PC-3 (cell line): ENCODE results near the gene PRDM15. TPM values are rescaled to one million over a fixed set of nuclear protein-coding genes. Genes with fewer than 3 reads are reported as not detected.
A peak's percentile ranks its signal among the peaks of the same experiment; 100 is the strongest.

Experiments
- ATAC-seq: fragments of 200-7000 bp; cut with Tn5 transposase; 2 replicates; pipeline ENCODE4 v1.9.1; 2020; ENCODE audit warnings: mild to moderate bottlenecking, moderate library complexity
- BruUV-seq: library from RNA; stranded (reverse); fragments of 400-500 nt; replicated peaks from 2 replicates; lab custom pipeline; 2021; lab: Mats Ljungman, UMichigan
- CTCF ChIA-PET: fragments of 300-600 bp; sonication (Branson Sonifier 250); formaldehyde crosslinking; loops from one replicate; lab custom pipeline; 2022; ENCODE audit warnings: antibody characterized with exemption; lab: Charles Lee
- POLR2A ChIA-PET: fragments of 300-600 bp; sonication (Branson Sonifier 250); formaldehyde crosslinking; loops from one replicate; lab custom pipeline; 2022; ENCODE audit warnings: antibody characterized with exemption; ENCODE audit not compliant: unreplicated experiment; lab: Charles Lee
- DNase-seq: peaks from one replicate; pipeline ENCODE4 v3.0.0-alpha.2; 2015
- H2AFZ ChIP-seq: fragments of 300-600 bp; sonication (generic); 2 replicates; pipeline ENCODE4 v1.6.0; 2016; ENCODE audit warnings: antibody characterized with exemption, low read length
- H3F3A ChIP-seq: fragments of 300-600 bp; sonication (generic); one replicate; pipeline ENCODE4 v1.6.0; 2017; ENCODE audit warnings: antibody characterized with exemption, low read length, control low read depth, mild to moderate bottlenecking; ENCODE audit not compliant: unreplicated experiment
- H3K27ac ChIP-seq: fragments of 300-600 bp; sonication (generic); 2 replicates; pipeline ENCODE4 v1.5.1; 2016; ENCODE audit warnings: mild to moderate bottlenecking, low read length
- H3K27me3 ChIP-seq: fragments of 300-600 bp; sonication (generic); 2 replicates; pipeline ENCODE4 v1.6.1; 2016; ENCODE audit warnings: low read length, mixed read lengths
- H3K36me3 ChIP-seq: fragments of 300-600 bp; sonication (generic); 2 replicates; pipeline ENCODE4 v1.6.1; 2016; ENCODE audit warnings: low read depth, mixed run types, low read length, mixed read lengths
- H3K4me1 ChIP-seq: fragments of 300-600 bp; sonication (generic); 2 replicates; pipeline ENCODE4 v1.5.1; 2016; ENCODE audit warnings: low read length; ENCODE audit not compliant: insufficient read depth
- H3K4me2 ChIP-seq: fragments of 300-600 bp; sonication (generic); 2 replicates; pipeline ENCODE4 v1.6.0; 2016; ENCODE audit warnings: low read length
- H3K4me3 ChIP-seq: fragments of 300-600 bp; sonication (generic); 2 replicates; pipeline ENCODE4 v1.5.1; 2016; ENCODE audit warnings: mild to moderate bottlenecking, low read length, mixed read lengths
- H3K79me2 ChIP-seq: fragments of 300-600 bp; sonication (generic); 2 replicates; pipeline ENCODE4 v1.6.1; 2017; ENCODE audit warnings: low read length, mixed read lengths
- H3K9ac ChIP-seq: fragments of 300-600 bp; sonication (generic); 2 replicates; pipeline ENCODE4 v1.6.0; 2016; ENCODE audit warnings: mild to moderate bottlenecking, low read length
- H3K9me2 ChIP-seq: fragments of 300-600 bp; sonication (generic); replicated peaks from 2 replicates; pipeline ENCODE4 v1.6.1; 2016; ENCODE audit warnings: mixed run types, low read length, mixed read lengths
- H3K9me3 ChIP-seq: fragments of 300-600 bp; sonication (generic); 2 replicates; pipeline ENCODE4 v1.6.1; 2016; ENCODE audit warnings: low read length, mixed read lengths
- H4K20me1 ChIP-seq: fragments of 300-600 bp; sonication (generic); 2 replicates; pipeline ENCODE4 v1.6.1; 2016; ENCODE audit warnings: low read length, mixed read lengths
- EZH2 ChIP-seq: fragments of 300-600 bp; sonication (generic); IDR thresholded peaks from one replicate; pipeline ENCODE4 v1.6.1; 2017; ENCODE audit warnings: antibody characterized with exemption, mild to moderate bottlenecking, low read length; ENCODE audit not compliant: unreplicated experiment
- EZH2phosphoT487 ChIP-seq: fragments of 300-600 bp; sonication (generic); IDR thresholded peaks from 2 replicates; pipeline ENCODE4 v1.6.1; 2018; ENCODE audit warnings: mild to moderate bottlenecking, antibody characterized with exemption, low read length, borderline replicate concordance
- intact Hi-C: fragments of 100-400 bp; cut with micrococcal nuclease; formaldehyde crosslinking; loops from 2 replicates; pipeline ENCODE4 v1.9.0; 2023
- total RNA-seq: library from RNA; depleted of rRNA; stranded (reverse); fragments of >200 nt; gene quantifications from 2 replicates; pipeline ENCODE4 v1.2.3, GENCODE V29; 2014
- TF ChIP-seq, protein P1 (sequence below): fragments of 300-600 bp; sonication (generic); conservative IDR thresholded peaks from 2 replicates; pipeline ENCODE4 v1.5.1; 2017; ENCODE audit warnings: antibody characterized with exemption, low read depth, mild to moderate bottlenecking, low read length

PRDM15 gene
- total RNA-seq, 1 experiment from 2014 or later, result 13.4 TPM

- DNase-seq (peak; percentile 44), ATAC-seq (peak; percentile 34)
- ChIA-PET CTCF (interaction anchor here (0.7 to 1.0 kb wide), 3 partner anchors 239 to 595 kb away, joined by 3 read pairs; no protein-coding TSS in a partner anchor), POLR2A (interaction anchor here (0.6 to 0.7 kb wide), 3 partner anchors 10 to 467 kb away, joined by 3 to 7 read pairs (median 4); no protein-coding TSS in a partner anchor)
- no peaks in the 10 kb centered on the region for H3K9me3 ChIP-seq
- TSS peak; percentile 45 for BruUV-seq
- H3K36me3 ChIP-seq, result no peaks in the 10 kb centered on the region
- H3K4me1 ChIP-seq, result peaks cover 20% of the 10 kb centered on the region
- intact Hi-C loops, result no loop called here
- H3K27me3 ChIP-seq, result no peaks in the 10 kb centered on the region
- peak overlapping the region; percentile 74 for H3K4me3 ChIP-seq
- no peaks in the 10 kb centered on the region for H3K9me2 ChIP-seq
- peaks cover 50% of the 10 kb centered on the region for H3K79me2 ChIP-seq
- peak overlapping the region; percentile 96 for H3K4me2 ChIP-seq
- TF ChIP-seq EZH2 (no peak), EZH2phosphoT487 (no peak)
- TF ChIP-seq, protein P1, sequence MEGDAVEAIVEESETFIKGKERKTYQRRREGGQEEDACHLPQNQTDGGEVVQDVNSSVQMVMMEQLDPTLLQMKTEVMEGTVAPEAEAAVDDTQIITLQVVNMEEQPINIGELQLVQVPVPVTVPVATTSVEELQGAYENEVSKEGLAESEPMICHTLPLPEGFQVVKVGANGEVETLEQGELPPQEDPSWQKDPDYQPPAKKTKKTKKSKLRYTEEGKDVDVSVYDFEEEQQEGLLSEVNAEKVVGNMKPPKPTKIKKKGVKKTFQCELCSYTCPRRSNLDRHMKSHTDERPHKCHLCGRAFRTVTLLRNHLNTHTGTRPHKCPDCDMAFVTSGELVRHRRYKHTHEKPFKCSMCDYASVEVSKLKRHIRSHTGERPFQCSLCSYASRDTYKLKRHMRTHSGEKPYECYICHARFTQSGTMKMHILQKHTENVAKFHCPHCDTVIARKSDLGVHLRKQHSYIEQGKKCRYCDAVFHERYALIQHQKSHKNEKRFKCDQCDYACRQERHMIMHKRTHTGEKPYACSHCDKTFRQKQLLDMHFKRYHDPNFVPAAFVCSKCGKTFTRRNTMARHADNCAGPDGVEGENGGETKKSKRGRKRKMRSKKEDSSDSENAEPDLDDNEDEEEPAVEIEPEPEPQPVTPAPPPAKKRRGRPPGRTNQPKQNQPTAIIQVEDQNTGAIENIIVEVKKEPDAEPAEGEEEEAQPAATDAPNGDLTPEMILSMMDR, result no peak
- peak overlapping the region; percentile 77 for H2AFZ ChIP-seq
- H3K9ac ChIP-seq, result peak overlapping the region; percentile 81
- no peaks in the 10 kb centered on the region for H3F3A ChIP-seq
- no peaks in the 10 kb centered on the region for H4K20me1 ChIP-seq
- peak overlapping the region; percentile 25 for H3K27ac ChIP-seq
These were observed 978 bp downstream of the PRDM15 start for GRCh38 chr21:41877901-41878830.

GRCh38 chr21:41876928-41877652 lies 2.1 kb downstream of the PRDM15 start:
- Histone ChIP-seq H3K36me3 (no peaks in the 10 kb centered on the region), H3K4me2 (peak overlapping the region; percentile 96), H3K9me2 (no peaks in the 10 kb centered on the region), H3K27ac (no peak overlapping the region), H3F3A (no peaks in the 10 kb centered on the region), H3K27me3 (no peaks in the 10 kb centered on the region), H3K4me3 (peak overlapping the region; percentile 74), H3K79me2 (peaks cover 50% of the 10 kb centered on the region), H3K9me3 (no peaks in the 10 kb centered on the region), H4K20me1 (no peaks in the 10 kb centered on the region), H2AFZ (no peak overlapping the region), H3K9ac (no peak overlapping the region), H3K4me1 (peaks cover 20% of the 10 kb centered on the region)
- TF ChIP-seq EZH2phosphoT487 (no peak), EZH2 (no peak)
- TF ChIP-seq, protein P1, result no peak
- no TSS peak for BruUV-seq
- ChIA-PET CTCF (interaction anchor here (0.9 kb wide), 1 partner anchor 264 kb away, joined by 3 read pairs; no protein-coding TSS in a partner anchor), POLR2A (interaction anchor here (0.6 kb wide), 1 partner anchor 466 kb away, joined by 4 read pairs; no protein-coding TSS in a partner anchor)
- DNase-seq (no peak), ATAC-seq (no peak)
- intact Hi-C loops, result no loop called here
